CD1c-positive myeloid dendritic cell (primary cell): ENCODE results near the gene ZFP36L2.
"Not testable (repeated sequence)": the region's sequence is repeated elsewhere in the genome, so short reads cannot be mapped to it uniquely, and the experiment has no call there.

Experiments
- DNase-seq: peaks from one replicate; pipeline ENCODE4 v3.0.0-alpha.2; 2016; ENCODE audit errors: extremely low spot score

ZFP36L2 gene

DNA sequence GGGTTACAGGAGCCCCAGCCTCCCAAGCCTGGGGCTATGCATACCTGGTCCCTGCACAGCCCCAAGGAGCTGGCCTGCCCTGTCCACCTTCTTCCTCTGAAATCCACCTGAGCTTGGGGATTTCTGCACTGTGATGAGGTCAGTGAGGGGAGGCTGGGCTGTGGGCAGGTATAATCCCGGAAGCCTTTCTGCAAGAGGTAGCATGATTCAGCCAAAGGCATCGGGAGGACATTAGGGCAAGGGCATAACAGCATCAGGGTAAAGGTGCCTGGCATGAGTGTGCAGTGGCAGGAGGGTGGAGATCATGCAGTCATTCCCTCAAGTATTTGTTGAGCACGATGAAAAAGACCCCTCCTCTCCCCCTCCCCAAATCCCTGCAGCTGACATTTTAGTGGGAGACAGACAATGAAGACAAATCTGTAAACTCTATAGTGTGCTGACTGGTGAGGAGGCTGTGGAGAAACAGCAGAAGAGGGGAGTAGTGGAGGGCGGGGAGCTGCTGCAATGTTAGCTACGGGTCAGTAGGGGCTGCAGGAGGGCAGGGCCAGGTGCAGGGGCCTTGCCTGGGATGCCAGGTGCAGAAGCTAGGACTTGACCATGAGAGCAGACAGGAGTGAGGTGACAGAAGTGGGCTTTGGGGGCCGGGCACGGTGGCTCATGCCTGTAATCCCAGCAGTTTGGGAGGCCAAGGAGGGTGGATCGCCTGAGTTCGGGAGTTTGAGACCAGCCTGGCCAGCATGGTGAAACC is 18.7 kb downstream of the ZFP36L2 start:
- DNase-seq = no peak

DNA sequence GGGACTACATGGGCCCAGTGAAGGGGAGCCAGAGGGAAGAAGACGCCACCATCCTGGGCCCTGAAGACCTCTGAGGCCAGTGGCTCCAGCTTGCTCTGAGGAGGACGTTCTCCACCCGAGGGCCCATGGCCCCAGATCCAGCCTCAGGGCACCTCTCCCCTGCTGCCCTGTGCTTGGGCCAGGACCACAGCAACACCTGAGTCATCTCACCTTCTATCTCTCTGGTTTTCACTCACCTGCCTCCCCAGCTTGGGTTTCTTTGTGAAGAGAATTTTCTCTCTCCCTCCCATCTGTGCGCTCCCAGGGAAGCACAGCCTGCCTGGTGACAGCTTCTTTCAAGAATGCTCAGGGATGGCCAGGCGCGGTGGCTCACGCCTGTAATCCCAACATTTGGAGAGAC is 19.8 kb downstream of the ZFP36L2 start:
- no peak for DNase-seq

DNA sequence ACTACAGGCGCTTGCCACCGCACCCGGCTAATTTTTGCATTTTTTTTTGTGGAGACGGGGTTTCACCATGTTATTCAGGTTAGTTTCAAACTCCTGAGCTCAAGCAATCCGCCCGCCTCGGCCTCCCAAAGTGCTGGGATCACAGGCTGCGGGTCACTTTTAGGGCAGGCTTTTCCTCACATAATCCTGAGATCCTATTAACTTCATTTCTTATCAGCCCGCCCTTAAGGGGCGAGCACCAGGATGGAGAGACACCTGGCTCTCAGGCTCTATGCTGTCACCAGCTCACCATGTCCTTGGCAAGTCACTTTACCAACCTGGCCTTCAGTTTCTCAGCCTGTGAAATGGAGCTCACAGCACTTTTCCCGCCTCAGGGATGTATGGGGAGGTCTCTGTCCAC is 23.0 kb downstream of the ZFP36L2 start:
- DNase-seq = no peak

DNA sequence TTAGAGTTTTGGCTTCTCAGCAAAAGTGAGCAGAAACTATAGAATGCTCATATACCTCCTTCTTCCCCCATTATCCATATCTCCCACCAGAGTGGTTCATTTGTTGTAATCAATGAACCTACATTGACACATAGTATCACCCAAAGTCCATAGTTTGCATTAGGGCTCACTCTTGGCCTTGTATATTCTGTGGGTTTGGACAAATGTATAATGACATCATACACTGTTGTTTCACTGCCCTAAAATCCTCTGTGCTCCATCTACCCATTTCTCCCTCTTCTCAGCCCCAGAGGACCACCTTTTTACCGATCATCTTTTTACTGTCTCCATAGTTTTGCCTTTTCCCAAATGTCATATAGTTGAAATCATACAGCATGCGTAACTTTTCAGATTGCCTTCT is 24.1 kb downstream of the ZFP36L2 start:
- DNase-seq = no peak

DNA sequence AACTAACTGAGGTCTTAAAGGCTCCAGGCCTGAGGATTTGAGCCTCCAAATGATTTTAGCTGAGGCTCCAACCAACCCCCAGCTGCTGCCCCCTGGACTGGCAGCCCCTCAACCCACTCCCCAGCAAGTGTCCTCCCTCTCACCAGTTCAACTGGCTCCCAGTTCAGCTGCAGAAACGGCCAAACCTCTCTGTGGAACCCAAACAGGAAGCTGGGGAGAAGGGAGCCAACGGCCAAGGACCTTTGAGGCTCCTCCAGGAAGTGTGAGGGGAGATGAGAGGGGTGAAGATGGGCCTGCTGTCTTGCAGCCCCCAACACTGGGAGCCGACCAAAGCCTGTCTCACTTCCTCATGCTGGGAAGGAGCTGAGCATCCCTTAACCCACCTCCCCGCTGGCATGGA is 24.9 kb downstream of the ZFP36L2 start:
- peak; percentile 15 for DNase-seq

DNA sequence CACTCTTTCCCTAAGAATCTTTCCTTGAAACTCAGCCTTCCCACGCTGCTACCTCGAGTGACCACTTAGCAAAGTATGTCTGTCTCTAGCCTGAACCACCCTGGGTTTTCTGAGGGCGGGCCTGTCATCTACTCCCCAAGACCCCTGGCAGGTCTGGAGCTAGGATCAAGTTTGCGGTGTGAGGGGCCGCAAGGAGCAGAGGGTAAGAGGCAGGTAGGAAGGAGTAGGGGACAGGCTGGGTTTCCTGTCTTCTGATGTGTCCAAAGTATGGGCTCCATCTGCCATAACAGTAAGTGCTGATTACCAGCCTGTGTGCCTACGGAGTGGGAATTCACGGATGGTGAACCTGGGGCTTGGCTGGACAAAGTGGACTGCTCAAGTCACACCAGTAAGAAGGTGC is 25.4 kb downstream of the ZFP36L2 start:
- DNase-seq = no peak

DNA sequence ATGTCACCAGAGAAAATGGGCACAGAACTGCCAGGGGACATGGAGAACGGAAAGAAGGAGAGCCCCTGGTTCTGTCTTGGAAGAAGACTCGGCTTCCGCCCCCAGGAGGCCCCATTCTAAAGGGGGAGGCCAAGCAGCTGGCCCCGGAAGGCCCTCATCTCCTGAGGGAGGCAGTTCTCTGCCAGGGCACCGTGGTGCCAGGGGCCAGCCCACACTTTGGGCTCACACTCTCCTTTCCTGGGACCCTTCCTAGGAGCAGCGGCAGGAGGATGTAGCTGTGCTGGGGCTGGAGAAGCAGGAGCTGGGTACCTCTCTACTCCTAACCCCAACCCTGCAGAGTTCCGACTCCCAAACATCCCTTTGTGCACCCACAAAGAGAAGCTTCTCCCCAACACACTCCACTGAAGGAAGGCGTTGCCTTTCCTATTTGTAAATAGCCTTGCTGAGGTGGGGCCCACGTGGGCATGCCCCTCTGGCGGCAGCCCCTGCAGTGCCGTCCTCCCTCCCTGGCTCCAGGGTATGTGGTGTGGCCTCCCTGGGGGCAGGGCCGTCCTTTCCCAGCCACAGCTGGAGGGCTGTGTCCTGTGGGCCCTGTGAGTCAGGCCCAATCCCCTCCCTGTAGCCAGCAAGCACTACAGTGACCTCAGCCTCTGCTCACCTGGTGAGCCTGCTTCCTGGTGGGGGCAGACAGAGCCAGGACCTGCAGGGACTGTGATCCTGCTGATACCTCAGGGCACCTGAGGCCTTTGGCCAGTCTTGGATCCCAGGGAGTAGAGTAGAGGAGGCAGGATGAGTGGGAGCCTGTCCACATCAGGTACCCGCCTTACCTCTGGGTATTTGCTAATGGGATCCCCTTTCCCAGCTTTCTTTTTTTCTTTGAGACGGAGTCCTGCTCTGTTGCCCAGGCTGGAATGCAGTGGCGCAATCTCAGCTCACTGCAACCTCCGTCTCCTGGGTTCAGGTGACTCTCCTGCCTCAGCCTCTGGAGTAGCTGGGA is 26.6 kb downstream of the ZFP36L2 start:
- DNase-seq = no peak

DNA sequence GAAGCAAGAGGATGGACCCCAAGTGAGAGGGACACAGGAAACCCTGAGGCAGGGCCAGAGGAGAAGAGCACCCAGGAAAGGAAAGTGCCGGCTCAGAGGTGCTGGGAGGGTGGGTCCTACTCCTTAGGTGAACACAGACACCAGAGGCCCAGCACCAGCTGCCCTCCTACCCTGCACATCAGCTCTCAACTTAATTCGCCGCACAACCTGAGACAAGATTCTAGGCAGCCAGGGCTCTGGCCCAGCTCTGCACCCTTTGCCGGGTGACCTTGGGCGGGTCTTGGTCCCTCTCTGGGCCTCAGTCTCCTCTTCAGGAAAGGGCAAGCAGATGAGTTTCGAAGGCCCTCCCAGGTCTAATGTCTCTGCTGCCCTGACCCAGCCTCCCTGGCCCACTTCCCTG is 28.1 kb downstream of the ZFP36L2 start:
- no peak for DNase-seq

DNA sequence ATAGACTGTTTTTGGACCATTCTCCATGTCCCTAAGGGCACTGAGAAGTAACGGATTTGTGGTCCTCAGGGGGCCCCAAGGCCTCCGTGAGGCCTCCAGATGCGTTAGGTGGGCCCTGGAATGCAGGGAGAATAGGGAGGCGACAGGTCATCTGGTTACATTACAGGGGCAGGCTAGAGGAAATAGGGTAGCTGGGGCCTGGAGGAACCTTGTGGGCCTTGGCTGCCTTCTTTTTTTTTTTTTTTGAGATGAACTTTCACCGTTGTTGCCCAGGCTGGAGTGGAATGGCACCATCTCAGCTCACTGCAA is 28.9 kb downstream of the ZFP36L2 start:
- no peak for DNase-seq

DNA sequence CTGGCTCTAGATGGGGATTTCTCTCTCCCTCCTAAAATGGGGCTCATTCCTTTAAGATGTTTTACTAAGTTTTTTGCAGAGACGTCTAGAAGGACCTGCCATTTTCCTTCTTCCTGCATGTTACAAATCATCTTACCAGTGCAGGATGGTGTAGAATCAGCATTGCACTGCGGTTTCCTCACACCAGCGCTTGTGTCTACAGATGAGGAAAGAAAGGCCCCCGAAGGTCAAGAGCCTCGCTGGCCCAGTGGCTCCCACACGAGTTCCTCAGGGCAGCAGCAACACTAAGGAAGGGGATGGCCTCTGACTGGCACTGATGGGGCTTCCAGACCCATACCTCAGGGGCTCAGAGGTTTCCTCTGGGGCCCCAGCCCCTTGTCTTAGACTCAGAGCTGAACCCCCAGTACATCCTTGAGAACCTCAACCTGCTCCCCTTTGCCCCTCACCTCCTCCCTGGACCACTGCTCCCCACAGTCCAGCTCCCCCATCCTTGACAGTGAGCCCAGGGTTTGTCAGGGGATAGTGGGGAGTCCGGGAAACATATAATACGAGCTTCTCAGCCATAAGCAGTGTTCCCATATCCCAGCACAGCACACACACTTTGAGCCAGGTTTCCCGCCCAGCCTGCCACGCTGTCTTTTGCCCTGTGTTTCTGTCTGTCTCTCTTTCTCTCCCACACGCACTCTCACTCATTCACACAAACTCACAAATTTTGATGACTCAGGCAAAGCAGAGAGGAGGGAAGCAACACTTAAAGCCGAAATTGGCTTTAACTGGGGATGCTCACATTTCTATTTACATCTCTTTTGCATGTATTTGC is 29.4 kb downstream of the ZFP36L2 start:
- peak; percentile 16 for DNase-seq

DNA sequence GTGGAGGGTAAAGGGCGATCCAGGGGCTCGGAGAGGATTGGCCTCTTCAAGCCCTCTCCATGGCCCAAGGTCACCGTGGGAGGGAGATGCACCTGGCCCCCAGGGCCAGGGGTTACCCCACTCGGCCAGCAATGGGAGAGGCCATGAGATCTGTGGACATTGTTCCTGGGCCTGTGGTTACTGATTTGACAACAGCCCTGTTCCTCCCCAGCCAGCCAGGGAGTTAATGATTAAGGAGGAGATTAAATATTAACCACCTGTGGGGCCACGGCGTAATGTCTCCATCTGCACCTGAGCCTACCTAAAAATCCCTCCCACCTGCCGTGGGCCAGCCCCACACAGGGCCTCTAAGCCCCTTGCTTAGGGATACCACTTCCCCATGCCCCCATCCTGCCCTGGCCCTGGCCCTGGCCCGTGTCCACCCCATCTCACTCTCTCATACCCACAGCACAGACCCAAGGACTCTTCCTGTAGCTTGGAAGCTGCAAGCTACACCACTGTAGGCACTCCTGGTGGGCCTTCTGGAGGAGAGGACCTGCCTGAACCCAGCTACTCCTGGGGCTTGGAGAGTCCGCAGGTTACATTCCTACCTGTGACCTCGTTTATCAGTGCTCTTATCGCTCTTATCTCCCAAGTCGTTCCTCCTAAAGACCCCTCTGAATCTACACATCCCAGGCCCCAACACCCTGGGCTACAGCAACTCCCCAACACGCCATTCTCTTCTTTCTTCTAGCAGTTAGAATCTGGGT is 32.1 kb downstream of the ZFP36L2 start:
- no peak for DNase-seq

DNA sequence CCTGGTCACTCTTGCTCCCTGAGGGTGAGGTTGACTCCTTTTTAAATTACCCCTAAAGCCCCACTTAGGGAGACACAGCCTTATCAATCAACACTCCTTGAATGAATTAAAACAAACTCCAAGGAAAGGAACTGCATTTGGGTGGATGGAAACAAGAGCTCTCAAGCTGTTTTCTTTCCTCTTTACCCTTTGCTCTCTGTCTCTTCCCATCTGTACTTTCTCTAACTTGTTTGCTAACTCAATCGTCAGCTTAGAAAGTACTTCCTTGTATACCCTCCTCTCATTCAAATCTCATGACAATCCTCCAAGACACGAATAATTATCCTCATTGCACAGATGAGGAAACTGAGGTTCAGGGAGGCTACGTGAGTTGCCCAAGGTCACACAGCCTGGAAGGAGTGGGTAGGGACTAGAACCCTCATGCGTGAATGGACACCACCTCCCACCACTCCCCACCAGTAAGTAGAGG is 32.7 kb downstream of the ZFP36L2 start:
- no peak for DNase-seq

DNA sequence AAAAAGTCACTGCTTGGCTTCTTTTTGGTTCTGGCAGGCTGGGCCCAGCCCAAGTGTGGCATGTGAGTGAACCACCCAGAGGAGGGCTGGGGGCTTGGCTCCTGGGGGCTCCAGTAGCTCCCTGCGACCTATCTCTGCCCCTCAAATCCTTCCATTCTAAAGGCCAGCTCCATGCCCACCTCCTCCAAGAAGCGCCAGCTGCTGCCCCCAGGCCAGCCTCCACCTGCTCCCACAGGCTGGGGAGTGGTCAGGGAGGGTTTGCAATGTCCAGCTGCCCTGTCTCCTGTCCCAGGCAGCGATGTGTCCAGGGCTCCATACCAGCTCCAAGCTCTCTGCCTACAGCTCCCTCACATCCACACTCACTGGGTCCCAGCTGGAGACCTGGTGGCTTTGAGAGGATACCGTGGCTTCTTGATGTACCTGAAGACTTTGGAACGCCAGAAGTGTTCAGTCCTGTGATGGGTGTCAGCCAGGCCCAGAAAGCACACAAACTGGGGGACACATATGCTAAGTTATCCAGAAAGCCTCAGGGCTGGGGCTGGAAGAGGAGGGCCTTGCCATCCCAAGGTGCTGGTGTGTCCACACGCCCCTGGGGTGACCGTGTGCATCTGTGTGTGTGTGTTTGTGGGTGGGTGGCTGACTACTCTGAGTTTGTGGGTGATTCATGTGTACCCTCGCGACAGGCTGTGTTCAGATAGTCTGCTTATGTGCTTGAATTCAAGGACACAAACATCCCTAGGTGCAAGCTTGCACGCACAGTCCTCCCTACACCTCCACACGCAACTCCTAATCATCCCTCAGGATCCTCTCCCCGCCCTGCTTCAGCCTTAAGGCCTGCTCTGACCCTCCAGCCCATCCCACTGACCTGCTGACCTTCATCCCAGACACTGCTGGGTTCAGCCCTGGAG is 33.4 kb downstream of the ZFP36L2 start:
- no peak for DNase-seq

DNA sequence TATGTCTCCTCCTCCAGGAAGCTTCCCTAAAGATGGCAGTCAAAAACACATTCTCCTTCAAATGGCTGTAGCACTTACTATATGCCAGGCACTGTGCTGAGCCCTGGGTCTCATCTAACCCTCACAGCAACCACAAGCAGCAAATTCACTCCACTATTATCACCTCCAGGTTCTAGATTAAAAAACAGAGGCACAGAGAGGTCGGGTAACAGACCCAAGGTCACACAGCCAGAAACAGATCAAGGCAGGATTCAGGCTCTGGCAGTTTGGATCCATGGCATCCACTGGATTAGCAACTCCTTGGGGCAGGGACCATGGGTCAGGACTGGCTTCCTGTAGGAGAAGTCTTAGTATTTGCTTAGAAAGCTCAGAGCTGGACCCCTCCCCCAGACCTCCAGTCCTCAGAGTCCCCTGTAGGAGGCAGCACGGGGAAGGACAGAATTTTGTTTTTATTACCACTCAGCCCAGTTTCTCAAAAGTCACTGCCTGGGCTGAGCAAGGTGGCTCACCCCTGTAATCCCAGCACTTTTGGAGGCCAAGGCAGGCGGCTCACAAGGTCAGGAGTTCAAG is 34.4 kb downstream of the ZFP36L2 start:
- no peak for DNase-seq

DNA sequence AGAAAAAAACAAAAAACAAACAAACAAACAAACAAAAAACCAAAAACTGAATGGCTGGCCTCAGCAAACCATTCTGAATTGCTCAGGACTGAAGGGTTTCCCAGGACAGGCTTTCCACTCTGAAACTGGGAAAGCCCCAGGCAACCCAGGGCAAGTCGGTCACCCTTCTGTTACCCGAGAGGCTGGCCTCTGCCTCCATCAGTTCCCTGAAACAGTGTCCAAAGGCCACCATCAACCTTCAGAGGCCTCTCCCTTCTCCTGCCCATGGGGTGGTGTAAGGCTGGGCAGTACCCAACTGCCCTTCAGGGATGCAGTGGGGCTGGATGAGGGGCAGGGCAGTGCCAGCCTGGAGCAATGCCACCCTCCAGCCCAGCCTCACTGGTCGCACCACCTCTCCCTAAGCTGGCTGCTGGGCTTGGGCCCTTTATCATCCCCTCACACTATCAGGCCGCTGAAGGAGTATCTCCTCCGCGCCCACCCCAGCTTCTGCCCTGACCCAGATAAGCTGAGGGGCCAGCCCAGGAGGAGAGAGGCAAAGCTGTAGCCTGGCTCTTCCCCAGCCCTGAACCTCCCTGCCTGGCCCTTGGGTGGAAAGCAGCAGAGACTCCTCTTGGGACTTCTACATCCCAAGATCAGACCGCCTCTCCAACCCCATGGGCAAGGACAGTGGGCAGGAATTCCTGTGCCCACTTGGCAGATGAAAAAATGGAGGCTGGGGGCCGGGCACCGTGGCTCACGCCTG is 35.9 kb downstream of the ZFP36L2 start:
- DNase-seq = no peak

DNA sequence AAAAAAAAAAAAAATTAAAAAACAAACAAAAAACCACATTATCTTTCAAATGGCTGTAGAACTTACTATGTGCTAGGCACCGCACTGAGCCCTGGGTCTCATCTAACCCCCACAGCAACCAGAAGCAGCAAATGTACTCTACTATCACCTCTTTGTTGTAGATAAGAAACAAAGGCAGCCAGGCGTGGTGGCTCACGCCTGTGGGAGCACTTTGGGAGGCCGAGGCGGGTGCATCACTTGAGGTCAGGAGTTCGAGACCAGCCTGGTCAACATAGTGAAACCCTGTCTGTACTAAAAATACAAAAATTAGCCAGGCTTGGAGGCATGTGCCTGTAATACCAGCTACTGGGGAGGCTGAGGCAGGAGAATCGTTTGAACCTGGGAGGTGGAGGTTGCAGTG is 36.5 kb downstream of the ZFP36L2 start:
- DNase-seq = not testable (repeated sequence)

DNA sequence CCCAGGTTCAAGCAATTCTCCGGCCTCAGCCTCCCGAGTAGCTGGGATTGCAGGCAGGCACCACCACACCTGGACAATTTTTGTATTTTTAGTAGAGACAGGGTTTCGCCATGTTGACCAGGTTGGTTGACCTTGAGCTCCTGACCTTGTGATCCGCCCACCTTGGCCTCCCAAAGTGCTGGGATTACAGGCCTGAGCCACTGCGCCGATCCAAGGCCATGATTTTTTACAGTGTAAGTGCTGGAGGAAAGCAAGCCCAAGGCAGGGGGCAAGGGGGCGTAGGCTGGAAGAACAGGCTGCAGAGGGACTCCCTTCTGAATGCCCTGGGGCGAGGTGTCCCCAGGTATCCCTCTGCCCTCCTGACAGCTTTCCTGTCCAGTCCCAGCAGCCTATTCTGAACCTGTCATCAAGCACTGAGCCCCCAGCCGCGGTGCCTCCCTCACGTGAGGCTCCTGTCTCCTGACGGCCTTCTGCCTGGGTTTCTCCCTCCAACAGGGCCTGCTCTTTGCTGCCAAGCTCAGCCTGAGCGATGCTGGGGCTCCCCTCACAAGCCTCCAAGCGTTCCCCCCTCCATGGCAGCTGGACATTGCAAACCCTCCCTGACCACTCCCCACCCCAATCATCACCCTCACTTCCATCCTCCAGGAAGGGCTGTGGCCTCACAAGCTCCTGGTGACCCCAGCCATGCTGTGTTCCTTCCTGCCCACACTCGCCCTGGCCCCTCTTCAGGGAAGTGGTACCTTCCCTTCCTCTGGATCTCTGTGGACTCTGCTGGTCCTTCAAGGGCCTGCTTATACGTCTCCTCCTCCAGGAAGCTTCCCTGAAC is 37.6 kb downstream of the ZFP36L2 start:
- no peak for DNase-seq

DNA sequence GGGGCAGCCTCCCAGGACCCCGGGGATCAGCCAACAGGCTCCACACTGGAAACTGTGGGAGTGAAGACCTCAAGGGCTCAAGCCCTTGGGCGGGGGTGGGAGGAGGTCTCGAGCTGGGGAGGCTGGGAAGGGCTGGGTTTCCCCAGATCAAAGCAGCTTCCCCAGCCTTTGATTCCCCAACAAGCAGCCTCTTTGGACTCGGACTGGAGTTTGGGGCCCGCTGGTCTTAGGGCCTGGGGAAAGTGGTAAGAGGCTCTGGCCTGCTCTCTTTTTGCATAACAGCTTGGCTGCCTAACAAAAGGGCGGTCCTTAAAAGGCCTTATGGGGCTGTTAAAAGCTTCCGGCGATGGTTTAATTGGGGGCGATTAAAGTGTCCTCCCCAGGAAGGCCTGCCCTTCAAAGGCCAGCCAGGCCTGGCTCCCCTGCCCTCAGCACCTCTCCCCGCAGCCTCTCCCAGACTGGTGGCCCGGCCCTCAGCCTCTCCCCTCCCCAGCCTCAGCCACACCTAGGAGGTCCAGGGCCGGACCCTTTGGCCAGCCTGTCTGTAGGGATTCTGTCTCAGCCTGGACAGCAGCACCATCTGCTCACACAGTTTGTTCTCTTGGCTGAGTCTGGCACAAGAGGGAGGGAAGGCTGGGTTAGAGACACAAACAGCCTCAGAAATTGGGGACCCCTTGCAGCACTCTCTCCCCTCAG is 39.6 kb downstream of the ZFP36L2 start:
- DNase-seq = no peak
